22Rv1 (cell line): ENCODE results near the gene ELOVL6.
A peak's percentile ranks its signal among the peaks of the same experiment; 100 is the strongest.

Experiments used
- H3K27ac ChIP-seq: fragments of 450-650 bp; 2 replicates; pipeline ENCODE4 v1.5.1; 2017
- ZFX ChIP-seq: fragments of 450-650 bp; IDR thresholded peaks from 2 replicates; pipeline ENCODE4 v1.6.1; 2017; ENCODE audit warnings: antibody characterized with exemption, borderline replicate concordance
- TF ChIP-seq, protein P1 (sequence below): fragments of 450-650 bp; IDR thresholded peaks from 2 replicates; pipeline ENCODE4 v1.5.1; 2017; ENCODE audit warnings: mild to moderate bottlenecking

Gene ELOVL6

DNA sequence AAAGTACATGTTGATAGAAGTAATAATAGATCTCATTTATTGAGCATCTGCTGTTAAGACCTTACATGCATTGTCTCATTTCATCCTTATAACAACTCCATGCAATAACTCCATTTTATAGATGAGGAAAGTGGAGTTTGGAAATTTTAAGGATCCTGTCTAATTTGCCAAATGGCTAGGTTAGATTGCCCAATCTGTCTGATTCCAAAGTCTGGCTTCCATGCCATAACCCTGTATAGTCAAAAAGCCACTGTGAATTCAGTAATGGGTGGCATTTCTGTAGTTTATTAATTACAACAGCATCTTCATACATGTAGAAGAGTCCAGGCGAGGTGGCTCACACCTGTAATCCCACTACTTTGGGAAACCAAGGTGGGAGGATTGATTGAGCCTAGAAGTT is 8.8 kb upstream of the ELOVL6 start:
- no peak overlapping the region for H3K27ac ChIP-seq
- no peak for TF ChIP-seq ZFX
- TF ChIP-seq, protein P1, sequence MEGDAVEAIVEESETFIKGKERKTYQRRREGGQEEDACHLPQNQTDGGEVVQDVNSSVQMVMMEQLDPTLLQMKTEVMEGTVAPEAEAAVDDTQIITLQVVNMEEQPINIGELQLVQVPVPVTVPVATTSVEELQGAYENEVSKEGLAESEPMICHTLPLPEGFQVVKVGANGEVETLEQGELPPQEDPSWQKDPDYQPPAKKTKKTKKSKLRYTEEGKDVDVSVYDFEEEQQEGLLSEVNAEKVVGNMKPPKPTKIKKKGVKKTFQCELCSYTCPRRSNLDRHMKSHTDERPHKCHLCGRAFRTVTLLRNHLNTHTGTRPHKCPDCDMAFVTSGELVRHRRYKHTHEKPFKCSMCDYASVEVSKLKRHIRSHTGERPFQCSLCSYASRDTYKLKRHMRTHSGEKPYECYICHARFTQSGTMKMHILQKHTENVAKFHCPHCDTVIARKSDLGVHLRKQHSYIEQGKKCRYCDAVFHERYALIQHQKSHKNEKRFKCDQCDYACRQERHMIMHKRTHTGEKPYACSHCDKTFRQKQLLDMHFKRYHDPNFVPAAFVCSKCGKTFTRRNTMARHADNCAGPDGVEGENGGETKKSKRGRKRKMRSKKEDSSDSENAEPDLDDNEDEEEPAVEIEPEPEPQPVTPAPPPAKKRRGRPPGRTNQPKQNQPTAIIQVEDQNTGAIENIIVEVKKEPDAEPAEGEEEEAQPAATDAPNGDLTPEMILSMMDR: no peak

DNA sequence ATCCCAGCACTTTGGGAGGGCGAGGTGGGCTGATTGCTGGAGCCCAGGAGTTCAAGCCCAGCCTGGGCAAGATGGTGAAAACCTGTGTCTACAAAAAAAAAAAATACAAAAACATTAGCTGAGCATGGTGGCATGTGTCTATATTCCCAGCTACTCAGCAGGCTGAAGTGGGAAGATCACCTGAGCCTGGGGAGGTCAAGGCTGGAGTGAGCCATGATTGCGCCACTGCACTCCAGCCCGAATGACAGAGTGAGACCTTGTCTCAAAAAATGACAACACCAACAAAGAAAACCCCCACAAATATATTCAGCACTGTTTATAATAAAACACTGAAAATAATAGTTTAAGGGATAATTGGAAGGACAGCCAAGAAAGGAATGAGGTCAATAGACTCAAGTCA is 3.6 kb upstream of the ELOVL6 start:
- H3K27ac ChIP-seq: no peak overlapping the region
- TF ChIP-seq, protein P1: no peak
- TF ChIP-seq ZFX: no peak

DNA sequence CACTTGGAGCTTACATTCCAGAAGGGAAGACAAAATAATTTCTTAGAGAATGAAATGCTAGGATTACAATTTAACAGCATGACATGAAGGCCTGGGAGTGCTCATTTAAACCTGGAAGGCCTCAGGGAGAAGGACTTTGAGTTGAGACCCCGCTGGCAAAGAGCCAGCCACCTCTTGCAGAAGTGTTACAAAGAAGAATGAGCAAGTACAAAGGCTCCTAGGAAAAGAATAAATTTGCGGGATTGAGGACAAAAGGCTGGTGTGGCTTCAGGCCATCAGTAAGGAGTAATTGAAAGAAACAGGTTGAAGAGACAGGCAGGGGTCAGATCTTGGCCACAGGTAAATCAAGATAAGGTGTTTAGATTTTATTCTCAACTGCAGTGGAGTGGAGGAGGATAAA is 3.1 kb upstream of the ELOVL6 start:
- H3K27ac ChIP-seq: no peak overlapping the region
- TF ChIP-seq ZFX: no peak
- TF ChIP-seq, protein P1: no peak

DNA sequence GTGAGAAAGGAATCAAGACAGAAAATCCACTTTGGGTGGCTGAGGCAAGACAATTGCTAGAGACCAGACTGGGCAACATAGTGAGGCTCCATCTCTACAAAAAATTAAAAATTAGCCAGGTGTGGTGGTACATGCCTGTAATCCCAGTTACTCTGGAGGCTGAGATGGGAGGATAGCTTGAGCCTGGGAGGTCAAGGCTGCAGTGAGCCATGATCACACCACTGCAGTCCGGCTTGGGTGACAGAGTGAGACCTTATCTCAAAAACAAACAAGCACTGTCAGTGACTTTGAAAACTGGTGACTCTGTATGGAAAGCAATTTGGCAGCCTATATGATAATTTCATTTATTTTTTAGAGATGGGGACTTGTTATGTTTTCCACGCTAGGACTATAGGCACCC is 2.3 kb upstream of the ELOVL6 start:
- no peak overlapping the region for H3K27ac ChIP-seq
- TF ChIP-seq, protein P1: no peak
- TF ChIP-seq ZFX: no peak

DNA sequence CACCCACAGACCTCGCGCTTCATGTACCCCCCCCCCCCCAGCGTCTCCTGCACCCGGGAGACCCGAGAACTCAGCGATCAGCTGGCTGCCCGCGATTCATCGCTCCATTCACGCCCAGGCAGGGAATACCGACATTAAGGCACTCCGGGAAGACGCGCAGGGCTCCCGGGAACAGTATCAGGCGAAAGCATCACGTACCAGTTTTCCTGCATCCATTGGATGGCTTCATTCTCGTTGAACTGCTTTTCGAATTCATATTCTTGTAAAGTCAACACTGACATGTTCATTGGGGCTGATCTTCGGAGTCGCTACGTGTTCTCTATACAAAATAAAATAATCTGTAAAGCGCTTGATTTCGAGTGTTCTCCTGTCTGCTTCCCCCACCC is 373 bp downstream of the ELOVL6 start:
- H3K27ac ChIP-seq: peak overlapping the region; percentile 99
- TF ChIP-seq, protein P1: no peak
- TF ChIP-seq ZFX: no peak

DNA sequence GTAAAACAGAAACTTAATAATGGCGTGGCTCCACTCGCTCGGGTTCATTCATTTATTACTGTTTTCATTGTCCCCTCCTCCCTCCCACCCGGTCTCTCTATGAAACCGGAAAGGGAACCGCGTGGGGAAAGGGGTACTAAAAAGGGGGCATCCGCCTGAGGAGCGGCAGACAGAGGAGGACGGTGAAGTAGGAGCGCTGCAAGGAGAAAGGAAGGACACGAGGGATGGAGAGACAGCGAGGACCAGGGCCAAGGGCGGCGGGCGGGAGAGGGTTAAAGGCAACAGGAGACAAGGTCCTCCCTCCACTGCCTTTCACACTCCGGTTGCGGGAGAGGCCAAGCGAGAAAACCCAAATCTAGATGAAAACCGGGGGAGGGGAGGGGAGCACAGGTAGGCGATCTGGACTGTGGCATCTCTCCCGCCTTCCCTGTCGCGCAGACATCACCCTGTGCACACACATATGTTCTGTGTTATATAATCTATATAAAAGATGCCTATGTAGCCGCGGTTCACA is 829 bp downstream of the ELOVL6 start:
- H3K27ac ChIP-seq: peak overlapping the region; percentile 99
- no peak for TF ChIP-seq ZFX
- TF ChIP-seq, protein P1: no peak

DNA sequence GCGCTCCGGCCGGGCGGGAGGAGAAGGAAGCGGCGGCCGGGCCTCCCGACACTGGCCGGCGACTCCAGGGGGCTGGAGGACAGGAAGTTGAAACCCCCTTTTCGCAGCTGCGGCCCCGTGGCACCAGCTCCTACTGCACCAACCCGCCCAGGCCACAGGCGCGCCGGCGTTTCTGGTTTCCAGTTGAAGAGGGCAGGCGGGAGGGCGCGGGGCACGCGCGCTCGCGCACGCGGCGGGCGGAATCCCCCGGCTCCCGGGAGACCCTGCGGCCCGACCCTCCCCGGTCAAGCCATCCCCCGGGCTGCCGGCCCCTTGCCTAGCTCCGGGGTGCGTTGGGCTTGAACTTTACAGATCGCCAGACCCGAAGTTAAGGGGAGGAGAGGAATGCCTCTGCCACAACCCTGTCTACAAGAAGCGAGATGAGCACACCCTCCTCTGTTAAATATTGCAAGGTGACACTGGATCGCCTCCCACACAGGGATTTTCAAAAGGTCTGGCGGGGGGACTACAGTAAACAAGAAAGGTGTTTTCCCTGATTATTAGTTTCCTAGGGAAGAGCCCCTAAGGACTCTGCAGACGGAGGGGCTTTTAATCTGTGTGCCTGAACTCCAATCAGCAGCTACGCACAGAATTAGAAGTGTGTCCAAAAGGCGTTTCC is 1.4 kb downstream of the ELOVL6 start:
- peak overlapping the region; percentile 99 for H3K27ac ChIP-seq
- TF ChIP-seq, protein P1: no peak
- no peak for TF ChIP-seq ZFX
